Neutrophil (primary cell): Measurements from ENCODE around the gene LRRC47.

Experiments used
- H3K27ac ChIP-seq: fragments of 200-600 bp; sonication (generic); 2 replicates; pipeline ENCODE4 v1.5.1; 2016; ENCODE audit warnings: mild to moderate bottlenecking, moderate library complexity
- H3K27me3 ChIP-seq: fragments of 200-600 bp; sonication (generic); 2 replicates; pipeline ENCODE4 v1.6.0; 2016; ENCODE audit warnings: mild to moderate bottlenecking
- H3K36me3 ChIP-seq: fragments of 200-600 bp; sonication (generic); 2 replicates; pipeline ENCODE4 v1.5.1; 2017
- H3K4me1 ChIP-seq, 2 experiments: fragments of 200-600 bp in 1 of 2; sonication (generic) in 1 of 2; 1 replicate in 1 of 2; 2 replicates in 1 of 2; pipeline versions ENCODE4 v1.5.1 to v1.6.1; 2013 to 2016; ENCODE audit warnings: low read depth in 1 of 2, low read length in 1 of 2, mild to moderate bottlenecking in 1 of 2, moderate library complexity in 1 of 2; ENCODE audit not compliant: control insufficient read depth in 1 of 2, insufficient read depth in 1 of 2
- H3K4me3 ChIP-seq, 2 experiments: fragments of 200-600 bp in 1 of 2; sonication (generic) in 1 of 2; 1 replicate in 1 of 2; 2 replicates in 1 of 2; pipeline ENCODE4 v1.5.1; 2013 to 2016; ENCODE audit warnings: low read depth in 1 of 2, low read length in 1 of 2, mild to moderate bottlenecking in 1 of 2, moderate library complexity in 1 of 2
- H3K9me3 ChIP-seq: fragments of 200-600 bp; sonication (generic); 2 replicates; pipeline ENCODE4 v1.5.1; 2016
- CTCF ChIP-seq: fragments of 200-600 bp; sonication (generic); IDR thresholded peaks from 2 replicates; pipeline ENCODE4 v1.5.1; 2016; ENCODE audit warnings: antibody characterized with exemption

LRRC47 gene

GRCh38 chr1:3770047-3770765 lies 26.1 kb downstream of the LRRC47 start:
- Histone ChIP-seq H3K27me3 (peaks cover 83% of the 10 kb centered on the region), H3K4me3 (no peak overlapping the region), H3K9me3 (no peaks in the 10 kb centered on the region), H3K4me1 (peaks cover under 1 to 15% of the 10 kb centered on the region in 2 experiments), H3K27ac (no peak overlapping the region), H3K36me3 (no peaks in the 10 kb centered on the region)
- no peak for TF ChIP-seq CTCF

- peaks cover 0 to 14% of the 10 kb centered on the region in 2 experiments for H3K4me1 ChIP-seq
- H3K9me3 ChIP-seq = no peaks in the 10 kb centered on the region
- H3K4me3 ChIP-seq = no peak overlapping the region
- no peak for TF ChIP-seq CTCF
- peaks cover 74% of the 10 kb centered on the region for H3K27me3 ChIP-seq
- H3K36me3 ChIP-seq = no peaks in the 10 kb centered on the region
- H3K27ac ChIP-seq = no peak overlapping the region
Observed at GRCh38 chr1:3768811-3769390, 27.4 kb downstream of the LRRC47 start.

GRCh38 chr1:3767328-3767925 lies 28.9 kb downstream of the LRRC47 start:
- Histone ChIP-seq H3K36me3 (no peaks in the 10 kb centered on the region), H3K4me3 (no peak overlapping the region), H3K9me3 (no peaks in the 10 kb centered on the region), H3K4me1 (peaks cover 0 to 9% of the 10 kb centered on the region in 2 experiments), H3K27me3 (peaks cover 60% of the 10 kb centered on the region), H3K27ac (no peak overlapping the region)
- no peak for TF ChIP-seq CTCF

- H3K36me3 ChIP-seq = no peaks in the 10 kb centered on the region
- H3K27ac ChIP-seq = no peak overlapping the region
- no peaks in the 10 kb centered on the region for H3K9me3 ChIP-seq
- H3K4me3 ChIP-seq = no peak overlapping the region
- no peaks in the 10 kb centered on the region for H3K4me1 ChIP-seq
- H3K27me3 ChIP-seq = peaks cover 42% of the 10 kb centered on the region
- TF ChIP-seq CTCF = no peak
Observed at GRCh38 chr1:3763351-3764125, 32.8 kb downstream of the LRRC47 start.

GRCh38 chr1:3762873-3763228 lies 33.4 kb downstream of the LRRC47 start:
- H3K27ac ChIP-seq = no peak overlapping the region
- no peaks in the 10 kb centered on the region for H3K36me3 ChIP-seq
- peaks cover 41% of the 10 kb centered on the region for H3K27me3 ChIP-seq
- H3K4me3 ChIP-seq = no peak overlapping the region
- H3K9me3 ChIP-seq = no peaks in the 10 kb centered on the region
- no peaks in the 10 kb centered on the region for H3K4me1 ChIP-seq
- no peak for TF ChIP-seq CTCF
